Activated effector memory CD4-positive, alpha-beta T cell treated with anti-CD3 and anti-CD28 coated beads, Interleukin-2, amount 50 U/mL, for 16 hours (primary cell): Measurements from ENCODE around the gene EML3.
A peak's percentile ranks its signal among the peaks of the same experiment; 100 is the strongest.
"Not testable (repeated sequence)": the region's sequence is repeated elsewhere in the genome, so short reads cannot be mapped to it uniquely, and the experiment has no call there.

ENCODE experiments used
- DNase-seq: peaks from one replicate; pipeline ENCODE4 v3.0.0-alpha.2; 2020

Gene EML3

DNA sequence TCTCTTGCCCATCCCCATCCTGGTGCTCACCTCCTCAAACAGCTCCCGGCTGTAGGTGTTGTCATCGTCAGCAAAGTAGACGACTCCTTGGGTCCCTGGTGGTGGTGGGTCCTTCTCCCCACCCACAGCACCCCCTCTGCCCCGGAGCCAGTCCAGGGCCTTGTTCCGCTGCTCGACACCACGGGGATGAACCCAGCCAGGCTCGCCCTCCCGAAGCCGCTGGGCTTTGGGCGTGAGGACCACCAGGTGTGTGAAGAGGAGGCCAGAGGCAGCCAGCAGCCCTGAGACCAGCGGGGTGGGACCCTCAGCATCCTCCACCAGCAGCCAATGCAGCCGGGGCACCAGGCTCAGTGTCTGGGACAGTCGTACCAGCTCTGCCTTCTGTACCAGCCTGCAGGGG, 4.4 kb upstream of the EML3 start:
- DNase-seq, result not testable (repeated sequence)

DNA sequence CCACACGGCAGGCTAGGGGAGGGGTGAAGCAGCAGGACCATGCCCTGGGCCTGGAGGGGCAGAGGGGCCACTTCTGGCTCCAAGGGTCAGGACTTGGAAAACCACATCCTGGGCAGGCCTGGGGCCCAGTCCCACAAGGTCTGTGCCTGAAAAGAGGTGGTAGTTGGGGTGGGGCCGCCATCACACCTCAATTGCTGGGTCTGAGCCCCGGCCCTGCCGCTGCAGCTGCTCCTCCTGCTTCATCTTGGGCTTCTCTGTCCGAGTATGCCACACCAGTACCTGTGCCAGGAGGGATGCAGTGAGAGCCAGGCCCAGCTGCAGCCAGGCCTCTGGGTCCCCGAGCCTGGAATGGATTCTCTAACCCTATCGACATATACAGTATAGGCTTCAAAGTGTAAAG, 2.9 kb upstream of the EML3 start:
- DNase-seq, result no peak

DNA sequence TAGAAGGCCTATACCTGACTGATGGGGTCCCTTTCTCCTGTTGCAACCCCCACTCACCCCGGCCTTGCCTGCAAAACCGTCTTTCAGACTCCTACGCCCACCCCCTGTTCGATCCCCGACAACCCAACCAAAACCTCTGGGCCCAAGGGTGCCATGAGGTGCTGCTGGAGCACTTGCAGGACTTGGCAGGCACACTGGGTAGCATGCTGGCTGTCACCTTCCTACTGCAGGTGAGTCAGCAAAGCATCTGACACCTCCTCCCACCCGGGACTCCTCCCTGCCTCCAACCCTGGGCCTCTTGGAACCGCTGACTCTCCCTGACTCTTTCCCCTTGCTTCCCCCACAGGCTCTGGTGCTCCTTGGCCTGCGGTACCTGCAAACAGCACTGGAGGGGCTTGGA, 1.7 kb upstream of the EML3 start:
- DNase-seq, result peak; percentile 80

DNA sequence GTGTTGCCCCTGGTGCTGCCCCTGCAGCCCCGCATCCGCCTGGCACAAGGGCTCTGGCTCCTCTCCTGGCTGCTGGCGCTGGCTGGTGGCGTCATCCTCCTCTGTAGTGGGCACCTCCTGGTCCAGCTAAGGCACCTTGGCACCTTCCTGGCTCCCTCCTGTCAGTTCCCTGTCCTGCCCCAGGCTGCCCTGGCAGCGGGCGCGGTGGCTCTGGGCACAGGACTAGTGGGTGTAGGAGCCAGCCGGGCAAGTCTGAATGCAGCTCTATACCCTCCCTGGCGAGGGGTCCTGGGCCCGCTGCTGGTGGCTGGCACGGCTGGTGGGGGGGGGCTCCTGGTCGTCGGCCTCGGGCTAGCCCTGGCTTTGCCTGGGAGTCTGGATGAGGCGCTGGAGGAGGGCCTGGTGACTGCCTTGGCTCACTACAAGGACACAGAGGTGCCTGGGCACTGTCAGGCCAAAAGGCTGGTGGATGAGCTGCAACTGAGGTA, 760 bp upstream of the EML3 start:
- DNase-seq, result no peak

GRCh38 chr11:62611705-62612365, 740 bp downstream of the EML3 start:
- DNase-seq, result peak; percentile 81

GRCh38 chr11:62610814-62611704, 1.5 kb downstream of the EML3 start:
- DNase-seq, result no peak

DNA sequence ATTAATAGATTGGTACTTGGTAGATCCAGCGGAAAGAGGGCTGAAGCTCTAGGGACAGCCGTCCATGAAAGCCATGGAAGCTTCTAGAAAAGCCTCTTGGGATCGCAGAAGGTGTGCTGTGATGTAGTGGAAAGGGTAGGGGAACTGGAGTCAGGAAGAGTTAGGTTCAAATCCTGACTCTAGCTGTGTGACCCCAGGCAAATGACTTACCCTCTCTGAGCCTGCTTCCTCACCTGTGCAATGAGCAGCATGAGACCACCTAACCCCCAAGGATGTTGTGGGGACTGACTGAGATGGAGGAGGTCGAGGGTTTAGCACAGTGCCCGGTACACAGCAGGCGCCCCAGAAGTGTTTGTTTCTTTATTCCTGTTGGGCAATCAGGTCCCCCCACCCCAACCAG, 2.2 kb downstream of the EML3 start:
- DNase-seq, result no peak

DNA sequence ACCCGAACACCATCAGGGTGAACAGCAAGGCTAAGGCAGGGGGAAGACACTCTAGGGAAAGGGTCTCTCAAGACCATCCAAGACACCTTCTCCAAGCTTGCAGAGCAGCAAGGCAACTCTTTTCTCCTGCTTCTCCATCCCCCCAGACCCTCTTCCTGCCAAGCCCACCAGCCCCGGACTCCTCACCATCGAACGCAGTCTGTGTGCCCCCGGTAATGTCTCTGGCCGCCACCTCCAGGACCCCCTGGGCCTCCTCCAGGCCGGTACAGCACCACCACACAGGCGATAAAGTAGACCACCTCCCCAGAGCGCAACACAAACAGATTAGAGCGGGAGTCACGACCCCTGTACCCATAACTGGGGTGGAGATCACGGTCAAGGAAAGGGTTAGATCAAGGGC, 3.8 kb downstream of the EML3 start:
- DNase-seq, result no peak

DNA sequence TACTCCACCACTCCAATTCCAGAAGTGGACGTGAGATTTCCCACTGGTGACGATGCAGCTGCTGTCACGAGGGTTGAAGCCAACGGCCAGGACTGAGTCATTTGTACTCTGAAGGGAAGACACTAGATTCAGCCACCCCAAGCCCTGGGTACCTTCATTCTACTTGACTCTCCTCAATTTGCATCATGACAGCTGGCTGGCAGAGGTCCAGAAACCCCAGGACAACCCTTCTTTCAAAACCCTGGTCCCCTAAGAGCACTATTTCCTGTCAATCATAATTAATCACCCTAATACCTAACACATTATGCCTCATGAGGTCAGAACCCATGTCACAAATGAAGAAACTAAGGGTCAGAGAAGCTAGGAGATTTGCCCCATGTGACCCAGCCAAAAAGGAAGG, 4.9 kb downstream of the EML3 start:
- DNase-seq, result no peak

DNA sequence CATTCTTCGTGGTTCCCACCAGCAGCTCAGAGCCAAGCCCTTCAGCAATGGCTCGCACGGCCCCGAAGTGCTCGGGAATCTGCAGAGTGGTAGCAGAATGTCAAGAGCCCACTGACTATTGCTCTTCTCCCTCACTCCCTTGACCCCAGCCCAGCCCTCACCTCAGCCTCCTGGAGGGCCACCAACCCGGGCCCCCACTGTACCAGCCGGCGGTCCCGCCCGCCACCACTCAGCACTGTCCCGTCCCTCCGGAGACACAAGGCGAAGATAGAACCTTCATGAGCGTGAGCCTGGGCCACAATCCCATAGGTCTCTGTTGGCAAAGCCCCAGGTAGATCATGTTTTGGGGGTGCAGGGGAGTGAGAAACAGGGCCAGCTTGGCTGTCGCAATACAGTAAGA, 6.7 kb downstream of the EML3 start:
- no peak for DNase-seq

DNA sequence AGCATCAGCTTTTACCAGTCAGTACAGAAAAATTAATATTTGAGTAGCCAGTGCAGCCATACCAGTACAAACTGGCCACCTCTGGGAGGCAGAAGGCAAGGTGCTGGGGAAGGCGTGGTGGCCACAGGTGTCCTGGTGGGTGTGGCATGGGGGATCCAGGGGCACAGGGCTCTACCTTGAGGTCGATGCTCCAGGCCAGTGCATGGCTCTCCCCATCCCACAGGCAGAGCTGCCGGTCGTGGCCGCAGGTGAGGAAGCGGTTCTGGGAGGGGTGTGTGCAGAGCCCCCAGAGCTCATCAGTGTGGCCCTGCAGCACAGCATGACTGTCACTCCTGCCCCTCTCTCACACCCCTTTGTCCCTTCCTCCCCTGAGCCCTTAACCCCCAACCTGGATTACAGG, 7.1 kb downstream of the EML3 start:
- no peak for DNase-seq

GRCh38 chr11:62604460-62605120, 8.0 kb downstream of the EML3 start:
- no peak for DNase-seq

GRCh38 chr11:62603776-62604299, 8.7 kb downstream of the EML3 start:
- no peak for DNase-seq

DNA sequence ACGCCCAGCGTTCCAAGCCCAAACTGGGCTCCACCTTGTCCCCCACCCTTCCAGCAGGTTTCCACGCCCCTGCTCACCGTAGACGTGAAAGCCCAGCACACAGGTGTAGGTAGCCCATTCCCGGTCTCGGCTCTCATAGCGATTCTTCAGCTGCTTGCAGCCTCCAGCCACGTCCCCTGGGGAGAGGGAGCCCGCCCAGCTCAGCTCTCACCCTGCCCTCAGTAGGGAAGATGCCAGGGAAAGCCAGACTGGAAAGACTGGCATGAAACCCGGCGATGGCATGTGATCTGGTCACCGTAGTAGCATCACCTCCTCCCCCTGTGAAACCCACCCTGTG, 9.5 kb downstream of the EML3 start:
- no peak for DNase-seq

GRCh38 chr11:62602141-62603071, 10.2 kb downstream of the EML3 start:
- DNase-seq, result peak; percentile 69

GRCh38 chr11:62601372-62602140, 11.0 kb downstream of the EML3 start, which contains the start of gene MTA2:
Gene MTA2 (minus strand): TSS chr11:62601865. CDS start chr11:62601450, 415 bp downstream.
- peak; percentile 100 for DNase-seq

DNA sequence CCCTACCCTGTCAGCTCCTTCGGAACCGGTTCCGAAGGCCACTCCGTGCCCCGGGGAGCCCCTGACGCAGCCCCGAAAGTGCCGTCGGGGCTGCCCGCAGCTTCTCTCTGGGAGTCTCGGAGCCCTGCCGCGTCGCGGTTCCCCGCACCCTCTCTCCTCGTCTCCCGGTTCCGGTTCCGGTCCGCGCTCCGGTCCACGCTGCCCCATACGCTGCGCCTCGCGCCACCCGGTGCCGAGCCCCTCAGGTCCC, 11.5 kb downstream of the EML3 start:
- peak; percentile 85 for DNase-seq

DNA sequence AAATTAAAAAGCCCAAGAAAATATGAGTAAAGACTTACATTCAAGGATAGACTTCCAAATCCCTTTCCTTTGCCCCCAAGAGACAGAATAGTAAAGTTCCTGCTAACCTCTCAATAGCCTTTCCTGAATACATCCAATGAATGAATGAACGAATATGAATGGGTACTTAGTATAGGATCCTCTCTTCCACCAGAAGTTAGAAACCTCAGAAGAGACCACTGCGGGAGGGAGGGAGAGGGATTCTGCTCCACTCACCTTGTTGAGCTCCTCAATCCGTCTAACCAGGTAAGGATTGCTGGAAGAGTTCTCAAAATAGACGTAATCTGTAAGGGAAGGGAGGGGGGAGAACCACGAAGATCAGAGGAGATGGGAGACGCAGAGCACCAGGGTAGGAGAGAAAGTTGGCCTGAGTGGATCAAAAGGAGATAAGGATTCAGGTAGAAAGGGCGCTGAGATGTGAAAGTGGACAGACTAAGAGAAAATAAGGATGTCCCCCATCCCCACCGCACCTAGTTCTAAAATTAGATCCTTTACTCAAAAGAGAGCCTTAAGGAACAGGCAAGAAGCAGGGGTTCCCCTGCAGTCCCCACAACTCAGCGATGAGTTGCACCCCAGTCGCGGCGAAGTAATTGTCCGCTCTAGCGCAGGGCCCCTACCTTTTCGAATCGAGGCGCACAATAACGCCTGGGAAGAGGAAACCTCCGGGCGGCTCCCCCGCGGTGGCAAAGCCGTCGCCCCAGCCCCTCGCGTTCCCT, 12.0 kb downstream of the EML3 start:
- DNase-seq, result no peak

DNA sequence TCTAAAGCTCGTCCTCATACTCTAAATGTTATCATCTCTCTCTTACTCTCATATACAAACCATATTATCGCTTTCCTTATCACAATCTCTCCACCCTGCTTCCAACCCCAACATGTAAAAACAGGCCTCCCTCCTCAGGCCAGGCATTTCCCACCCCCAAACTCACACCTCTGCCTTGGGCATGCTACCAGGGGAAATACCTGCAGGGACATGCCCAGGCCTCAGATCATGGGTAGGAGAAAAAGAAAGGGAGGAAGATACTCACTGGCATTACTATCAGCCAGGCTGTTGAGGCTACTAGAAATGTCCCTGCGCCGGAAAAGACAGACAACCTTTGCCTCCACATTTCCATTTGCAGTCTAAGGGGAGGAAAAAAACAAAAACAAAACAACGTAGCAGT, 12.7 kb downstream of the EML3 start:
- peak; percentile 70 for DNase-seq

- peak; percentile 98 for DNase-seq
Measured at GRCh38 chr11:62599069-62599696, 13.4 kb downstream of the EML3 start.

GRCh38 chr11:62595124-62595523, 17.5 kb downstream of the EML3 start:
- no peak for DNase-seq
